Measurements from ENCODE around the gene MAP7D3.
A peak's percentile ranks its signal among the peaks of the same experiment; 100 is the strongest.

MAP7D3 gene

GRCh38 chrX:136251041-136251991 lies at the start of gene MAP7D3 (continued):
- TF ChIP-seq ZNF518A (tag by site-specific recombination; conservative IDR thresholded peaks at IDR 0.05; ENCODE audit: low read depth) = no peak
- no peak for TF ChIP-seq ZNF114 (tag by site-specific recombination; IDR thresholded peaks at IDR 0.05)
- TF ChIP-seq SP3 (tag by site-specific recombination; IDR thresholded peaks at IDR 0.05) = peak; percentile 16; the same call in 1 of the 2 replicates
- TF ChIP-seq GLIS1 (tag by site-specific recombination; IDR thresholded peaks at IDR 0.05) = no peak
- TF ChIP-seq ZBTB7A (tag by site-specific recombination; IDR thresholded peaks at IDR 0.05; ENCODE audit: low read depth) = no peak
- no peak for TF ChIP-seq ZNF776 (tag by site-specific recombination; IDR thresholded peaks at IDR 0.05; ENCODE audit: borderline replicate concordance)
- TF ChIP-seq EGR2 (tag by site-specific recombination; IDR thresholded peaks at IDR 0.05; ENCODE audit: low read depth) = no peak; the same call in 1 of the 2 replicates
- no peak for TF ChIP-seq ZNF701 (tag by site-specific recombination; IDR thresholded peaks at IDR 0.05)
- no peak for TF ChIP-seq MEIS1 (CRISPR knock-in tag; IDR thresholded peaks at IDR 0.05; ENCODE audit: borderline replicate concordance)
- no peak for TF ChIP-seq ELK4 (IDR thresholded peaks at IDR 0.05; ENCODE audit: borderline replicate concordance, low read depth, low read length)
- 0 out of 2 replicates have a peak, but pooled peaks have one; percentile 16 for TF ChIP-seq ZBTB11 (tag by site-specific recombination; conservative IDR thresholded peaks at IDR 0.05; ENCODE audit: low read depth)
- TF ChIP-seq ZNF785 (tag by site-specific recombination; IDR thresholded peaks at IDR 0.05) = no peak
- TF ChIP-seq ZNF280D (tag by site-specific recombination; IDR thresholded peaks at IDR 0.05) = no peak
- TF ChIP-seq ZNF510 (tag by site-specific recombination; IDR thresholded peaks at IDR 0.05; ENCODE audit: insufficient replicate concordance) = no peak
- TF ChIP-seq RBAK (tag by site-specific recombination; IDR thresholded peaks at IDR 0.05) = no peak
- no peak for TF ChIP-seq ZNF664 (tag by site-specific recombination; IDR thresholded peaks at IDR 0.05)
- TF ChIP-seq ZNF473 (tag by site-specific recombination; IDR thresholded peaks at IDR 0.05) = no peak
- no peak for TF ChIP-seq ZNF654 (tag by site-specific recombination; IDR thresholded peaks at IDR 0.05; ENCODE audit: low read depth)
- no peak for TF ChIP-seq ZNF449 (tag by site-specific recombination; IDR thresholded peaks at IDR 0.05)
- no peak for TF ChIP-seq ZNF324 (tag by site-specific recombination; IDR thresholded peaks at IDR 0.05)
- no peak for TF ChIP-seq ZNF416 (tag by site-specific recombination; IDR thresholded peaks at IDR 0.05)
- no peak for TF ChIP-seq PRDM6 (tag by site-specific recombination; IDR thresholded peaks at IDR 0.05)

All from HEK293 (cell line).